K562 treated with DMSO at 1 percent for 4 hours (cell line): ENCODE results near the gene AP1G2. TPM values are rescaled to one million over a fixed set of nuclear protein-coding genes. Genes with fewer than 3 reads are reported as not detected.

ENCODE experiments used
- total RNA-seq: library from RNA; unstranded; fragments of 300-600 nt; gene quantifications from 2 replicates; pipeline ENCODE4 v1.2.3, GENCODE V29; 2022; ENCODE audit not compliant: insufficient read depth

AP1G2 gene
- 27.4 and 32.2 TPM in 2 replicates for total RNA-seq

GRCh38 chr14:23567186-23568020, at the start of gene AP1G2:
AP1G2 (minus strand) TSS chr14:23567791; CDS start chr14:23567314, 477 bp downstream.

GRCh38 chr14:23578560-23579310, 11.1 kb upstream of the AP1G2 start, which contains the start of gene JPH4:
JPH4 (minus strand) TSS chr14:23578790; CDS start chr14:23577453, 1,337 bp downstream.

DNA sequence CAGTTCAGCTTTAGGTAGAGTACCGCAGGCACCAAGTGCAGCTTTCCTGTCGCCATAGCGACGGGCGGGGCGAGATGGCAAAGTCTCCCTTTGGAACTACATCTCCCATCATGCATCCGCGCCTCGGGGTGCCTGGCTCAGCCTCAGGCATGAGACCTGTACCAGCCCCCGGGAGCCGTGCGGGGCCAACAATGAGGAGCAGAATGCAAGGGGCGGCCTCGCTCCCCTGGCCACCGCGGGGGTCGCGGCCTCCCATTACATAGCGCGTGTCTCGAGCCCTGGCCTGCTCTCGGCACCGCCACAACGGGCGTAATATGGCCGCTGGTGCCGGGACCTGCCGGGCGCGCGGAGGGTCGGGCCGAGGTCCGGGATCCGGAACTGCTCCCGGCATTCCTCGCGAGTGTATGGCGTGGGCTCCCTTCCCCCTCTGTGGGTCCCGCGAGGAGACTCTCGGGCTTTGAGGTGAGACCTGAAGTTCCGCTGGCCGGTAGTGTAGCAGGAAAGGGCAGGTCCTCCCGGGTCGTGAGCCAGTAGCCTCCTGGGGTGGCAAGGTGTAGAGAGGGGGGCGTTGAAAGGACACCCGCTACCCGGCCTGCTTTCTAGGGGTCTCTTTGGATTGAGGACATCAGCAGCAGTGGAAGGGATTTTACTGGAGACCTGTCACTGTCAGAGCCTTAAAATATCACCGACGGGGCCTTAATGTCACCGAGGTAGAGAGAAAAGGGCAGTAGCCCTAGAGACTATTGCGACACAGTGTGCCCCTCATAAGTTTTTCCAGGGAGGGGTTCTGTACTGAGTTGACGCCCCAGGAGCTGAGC, 11.5 kb downstream of the AP1G2 start, which contains the start of gene THTPA:
TSS of gene THTPA (plus strand) at position 390 of the 818 bp plus-strand sequence. CDS start 487 bp downstream, outside the sequence.

GRCh38 chr14:23551266-23552028, 16.1 kb downstream of the AP1G2 start, which contains the start of gene ZFHX2:
ZFHX2 (minus strand) TSS chr14:23551765; CDS start chr14:23535325, 16,440 bp downstream.

Other genes starting within 250 kb of the AP1G2 start
- 110 and 120 TPM in 2 replicates for gene PABPN1, start 246.3 kb downstream of the AP1G2 start, total RNA-seq
- not detected in 2 replicates for gene SLC22A17, start 214.9 kb downstream of the AP1G2 start, total RNA-seq
- not detected in 2 replicates for gene EFS, start 202.6 kb downstream of the AP1G2 start, total RNA-seq
- not detected in 2 replicates for gene IL25, start 195.0 kb downstream of the AP1G2 start, total RNA-seq
- not detected in 2 replicates for gene CMTM5, start 190.7 kb downstream of the AP1G2 start, total RNA-seq
- gene MYH6, start 159.5 kb downstream of the AP1G2 start, total RNA-seq: not detected in 2 replicates
- not detected in 2 replicates for gene MYH7, start 132.1 kb downstream of the AP1G2 start, total RNA-seq
- gene NGDN, start 98.1 kb downstream of the AP1G2 start, total RNA-seq: 28.6 and 32.2 TPM in 2 replicates
- gene ZFHX2, start 16.0 kb downstream of the AP1G2 start, total RNA-seq: 0.06 TPM in 1 of 2 replicates, not detected in the other
- 0.98 and 3.0 TPM in 2 replicates for gene THTPA, start 11.5 kb downstream of the AP1G2 start, total RNA-seq
- gene JPH4, start 11.0 kb upstream of the AP1G2 start, total RNA-seq: not detected in 2 replicates
- 44.4 and 66.8 TPM in 2 replicates for gene DHRS2, start 68.6 kb upstream of the AP1G2 start, total RNA-seq